Measurements from ENCODE around the gene PPFIBP1.
"Not testable (repeated sequence)": the region's sequence is repeated elsewhere in the genome, so short reads cannot be mapped to it uniquely, and the experiment has no call there.

Gene PPFIBP1

DNA sequence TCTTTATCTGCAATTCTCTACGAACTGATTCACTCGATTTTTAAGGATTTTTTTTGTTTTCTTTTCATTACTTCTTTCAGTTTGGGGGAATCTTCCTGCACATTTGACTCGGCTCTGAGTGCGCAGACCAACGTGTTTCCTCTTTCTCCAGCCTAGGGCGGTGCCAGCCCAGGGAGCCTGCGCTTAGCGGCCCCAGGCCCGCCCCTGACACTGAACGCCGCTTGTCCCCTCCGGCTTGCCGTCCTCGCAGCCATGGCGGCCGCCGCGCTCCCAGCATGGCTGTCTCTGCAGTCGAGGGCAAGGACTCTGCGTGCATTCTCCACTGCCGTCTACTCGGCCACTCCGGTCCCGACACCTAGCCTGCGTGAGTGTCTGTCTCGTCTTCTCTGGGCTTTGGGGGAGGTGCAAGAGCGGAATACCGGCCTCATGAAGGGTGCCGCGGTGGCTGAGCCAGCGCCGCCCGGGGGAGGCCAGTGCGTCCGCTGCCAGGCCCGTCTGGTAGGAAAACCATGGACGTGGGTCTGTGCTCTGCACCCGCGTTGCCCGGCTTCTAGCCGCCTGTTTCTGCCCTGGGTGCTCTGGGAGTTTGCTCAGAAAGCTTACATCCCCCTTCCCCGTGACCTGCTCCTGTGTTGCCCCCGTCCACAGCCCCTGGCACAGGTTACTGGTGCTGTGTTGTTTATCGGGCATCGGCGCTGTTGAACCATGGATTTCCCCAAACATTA lies 186.7 kb downstream of the PPFIBP1 start, which contains the start of gene MRPS35:
MRPS35 (plus strand) TSS at position 241 of the 725 bp plus-strand sequence; CDS start at position 253, 12 bp downstream.
- peak; percentile 85 for DNase-seq (ENCODE audit: low read depth)

DNA sequence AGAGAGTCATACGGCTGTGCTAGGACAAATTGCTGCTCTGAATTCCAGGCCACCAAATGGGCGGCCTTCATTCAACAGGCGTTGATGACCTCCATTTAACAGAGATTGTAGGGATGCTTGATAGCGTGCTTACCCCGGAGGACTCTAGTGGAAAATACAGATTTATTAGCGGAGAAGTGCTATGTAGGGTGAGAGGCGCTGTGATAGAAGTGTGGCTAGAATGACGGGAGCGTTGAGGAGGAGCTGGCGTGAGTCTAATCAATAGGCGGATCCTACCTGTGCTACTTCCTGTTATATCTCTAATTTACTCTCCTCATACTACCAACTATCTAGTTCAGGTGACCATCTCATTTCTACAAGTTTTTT lies 187.3 kb downstream of the PPFIBP1 start:
- no peak for DNase-seq (ENCODE audit: low read depth)

DNA sequence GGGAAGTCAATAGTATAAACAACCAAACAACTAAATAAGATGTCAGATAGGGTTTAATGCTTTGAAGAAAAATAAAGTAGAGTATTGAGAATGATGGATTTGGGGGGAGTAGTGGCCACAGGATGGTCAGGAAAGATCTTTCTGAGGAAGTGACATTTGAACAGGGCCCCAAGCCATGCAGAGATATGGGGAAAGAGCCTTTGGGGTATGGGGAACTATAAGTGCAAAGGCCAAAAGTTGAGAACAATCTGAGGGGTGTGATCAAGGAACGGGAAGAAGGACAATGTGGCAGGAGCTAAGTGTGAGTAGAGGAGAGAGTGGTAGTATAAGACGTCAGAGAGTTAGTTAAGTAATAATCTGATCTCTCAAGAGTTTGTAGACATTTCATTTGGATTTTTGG lies 188.0 kb downstream of the PPFIBP1 start:
- DNase-seq (ENCODE audit: low read depth): no peak

DNA sequence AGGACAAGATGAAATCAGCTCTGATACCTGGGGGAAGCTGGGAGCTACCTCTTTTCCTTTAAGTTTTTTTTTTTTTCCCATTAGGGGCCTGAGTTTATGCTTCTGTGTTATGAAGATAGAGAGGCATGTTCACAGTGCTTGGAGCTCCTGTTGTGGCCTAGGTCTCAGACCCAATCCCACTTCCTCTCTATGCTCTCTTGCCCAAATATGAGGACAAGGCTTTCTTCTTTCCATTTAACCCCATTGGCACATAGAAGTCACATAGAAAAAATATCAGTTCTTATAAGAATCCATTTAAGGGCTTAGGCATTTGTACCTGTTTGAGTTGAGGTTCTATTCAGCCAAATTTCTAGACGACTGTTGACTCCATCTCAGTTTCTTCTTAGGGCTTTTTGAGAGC lies 199.2 kb downstream of the PPFIBP1 start:
- no peak for DNase-seq (ENCODE audit: low read depth)

DNA sequence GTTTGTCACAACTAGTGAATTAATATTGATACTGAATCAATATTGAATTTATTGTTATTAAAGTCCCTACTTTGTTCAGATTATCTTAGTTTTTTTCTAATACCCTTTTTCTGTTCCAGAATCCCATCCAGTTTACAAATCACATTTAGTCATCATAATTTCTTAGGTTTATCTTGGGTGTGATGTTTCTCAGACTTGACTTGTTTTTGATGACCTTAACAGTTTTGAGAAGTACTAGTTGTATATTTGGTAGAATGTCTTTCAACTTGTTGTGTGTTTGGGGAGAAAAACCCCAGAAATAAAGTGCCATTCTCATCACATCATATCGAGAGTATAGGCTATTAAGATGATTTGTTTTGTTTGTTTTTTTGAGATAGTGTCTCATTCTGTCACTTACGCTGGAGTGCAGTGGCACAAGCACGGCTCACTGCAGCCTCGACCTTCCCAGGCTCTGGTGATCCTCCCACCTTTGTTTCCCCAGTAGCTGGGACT lies 206.1 kb downstream of the PPFIBP1 start:
- DNase-seq (ENCODE audit: low read depth): no peak

DNA sequence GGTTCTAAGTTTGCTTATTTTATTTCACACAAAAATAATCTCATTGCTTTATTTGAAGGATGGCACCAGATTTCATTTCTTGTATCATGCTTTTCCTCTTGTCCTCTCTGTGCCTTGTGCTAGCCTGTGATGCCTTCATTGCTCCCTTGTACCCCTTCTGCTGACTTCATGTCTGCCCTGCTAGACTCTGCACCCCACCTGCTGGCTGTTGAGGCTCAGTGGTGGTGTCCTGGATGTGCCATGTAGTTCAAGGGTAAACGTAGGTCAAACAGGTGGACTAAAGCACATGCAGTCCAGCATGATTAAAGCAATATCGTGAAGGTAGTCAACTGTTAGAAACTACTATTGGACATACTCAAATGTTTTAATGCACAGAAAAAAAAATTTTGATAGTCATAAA lies 208.3 kb downstream of the PPFIBP1 start:
- DNase-seq (ENCODE audit: low read depth): no peak

DNA sequence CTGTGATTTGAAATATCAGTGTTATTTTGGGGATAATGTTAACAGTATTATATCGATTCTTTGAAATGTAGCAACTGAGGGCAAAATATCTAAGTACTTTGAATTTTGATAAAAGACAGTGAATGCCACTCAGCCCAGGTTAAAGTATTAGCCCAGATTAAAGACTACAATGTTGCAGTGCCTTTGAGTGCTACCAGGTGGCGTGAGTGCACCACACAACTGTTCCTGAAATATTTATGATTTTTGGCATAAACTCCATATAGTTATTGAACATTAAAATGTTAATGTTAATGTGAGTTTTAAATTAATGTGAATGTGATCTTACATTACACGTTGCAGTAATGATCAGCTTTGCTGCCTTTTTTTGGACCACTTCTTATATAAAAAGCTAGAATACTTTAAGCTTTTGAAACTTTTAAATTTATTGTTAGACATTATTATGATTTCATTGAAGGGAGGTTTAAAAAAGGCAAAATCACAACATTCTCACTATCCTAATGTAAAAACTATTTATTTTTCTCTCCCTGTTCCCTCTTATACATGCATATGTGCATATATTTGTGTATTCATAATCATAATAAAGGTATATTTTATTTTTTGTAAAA lies 209.1 kb downstream of the PPFIBP1 start:
- no peak for DNase-seq (ENCODE audit: low read depth)

DNA sequence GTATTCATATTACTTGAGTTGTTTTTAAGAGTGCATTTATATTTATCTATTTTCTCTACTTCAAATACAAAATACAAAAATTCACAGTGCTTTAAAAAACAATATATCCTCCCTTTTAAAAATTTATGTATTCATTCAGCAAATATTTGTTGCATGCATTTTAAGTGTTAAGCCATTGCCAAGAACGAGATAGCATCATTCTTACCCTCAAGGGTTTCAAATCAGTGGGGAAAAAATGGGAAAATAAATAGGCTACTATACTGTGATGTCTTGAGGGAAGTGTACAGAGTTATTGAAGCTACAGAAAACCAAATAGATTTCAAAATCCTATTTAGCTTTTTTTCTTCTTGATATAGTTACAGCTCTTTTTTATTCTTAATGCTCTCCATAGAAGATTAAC lies 209.8 kb downstream of the PPFIBP1 start:
- DNase-seq (ENCODE audit: low read depth): no peak

DNA sequence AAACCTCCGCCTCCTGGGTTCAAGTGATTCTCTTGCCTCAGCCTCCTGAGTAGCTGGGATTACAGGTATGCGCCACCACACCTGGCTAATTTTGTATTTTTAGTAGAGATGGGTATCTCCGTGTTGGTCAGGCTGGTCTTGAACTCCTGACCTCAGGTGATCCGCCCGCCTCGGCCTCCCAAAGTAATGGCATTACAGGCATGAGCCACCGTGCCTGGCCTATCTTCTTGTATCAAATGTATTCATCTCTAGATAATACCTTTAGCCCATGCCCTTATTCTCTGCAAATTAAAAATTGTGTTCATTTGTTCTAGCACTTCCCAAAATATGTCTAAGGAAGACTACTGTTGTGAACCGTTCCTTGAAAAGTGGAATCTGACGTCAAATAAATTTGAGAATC lies 210.3 kb downstream of the PPFIBP1 start:
- not testable (repeated sequence) for DNase-seq (ENCODE audit: low read depth)

DNA sequence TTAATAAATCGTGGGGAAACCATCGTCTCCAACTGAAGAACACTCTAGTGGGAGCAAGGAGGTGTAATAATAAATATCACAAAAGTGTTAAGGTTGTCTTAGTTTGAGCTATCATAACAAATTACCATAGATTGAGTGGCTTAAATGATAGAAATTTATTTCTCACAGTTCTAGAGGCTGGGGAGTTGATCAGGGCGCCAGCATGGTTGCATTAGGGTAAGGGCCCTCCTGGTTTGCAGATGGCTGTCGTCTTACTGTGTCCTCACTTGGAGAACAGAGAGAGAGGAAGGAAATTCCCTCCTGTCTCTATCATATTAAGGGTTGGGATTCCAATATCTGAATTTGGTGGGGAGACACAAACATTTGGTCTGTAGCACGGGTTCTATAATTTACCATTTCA lies 219.6 kb downstream of the PPFIBP1 start:
- no peak for DNase-seq (ENCODE audit: low read depth)

All from stimulated activated CD8-positive, alpha-beta memory T cell treated with anti-CD3 and anti-CD28 coated beads, Interleukin-4, amount 100 ng/mL, for 24 hours (primary cell).